WTC11 (cell line): ENCODE measurements around the gene AVPR2.

Source experiments
- ELF4 ChIP-seq: sonication (generic); formaldehyde crosslinking; IDR thresholded peaks from 2 replicates; pipeline ENCODE4 v1.8.1; 2022; ENCODE audit warnings: low read depth, mild to moderate bottlenecking, moderate library complexity, missing genetic modification reagents
- ESRRA ChIP-seq: sonication (generic); formaldehyde crosslinking; IDR thresholded peaks from 2 replicates; pipeline ENCODE4 v1.8.1; 2022; ENCODE audit warnings: mild to moderate bottlenecking, missing genetic modification reagents, borderline replicate concordance
- GABPB1 ChIP-seq: sonication (generic); formaldehyde crosslinking; IDR thresholded peaks from 2 replicates; pipeline ENCODE4 v1.8.1; 2023; ENCODE audit warnings: mild to moderate bottlenecking, missing genetic modification reagents
- SMAD3 ChIP-seq: sonication (generic); formaldehyde crosslinking; IDR thresholded peaks from 2 replicates; pipeline ENCODE4 v1.8.0; 2022; ENCODE audit warnings: missing genetic modification reagents, mild to moderate bottlenecking, borderline replicate concordance
- SP1 ChIP-seq: sonication (generic); formaldehyde crosslinking; conservative IDR thresholded peaks from 2 replicates; pipeline ENCODE4 v1.8.1; 2022; ENCODE audit warnings: missing genetic modification reagents
- TEAD4 ChIP-seq: sonication (generic); formaldehyde crosslinking; IDR thresholded peaks from 2 replicates; pipeline ENCODE4 v1.8.0; 2022; ENCODE audit warnings: mild to moderate bottlenecking, missing genetic modification reagents
- USF1 ChIP-seq: sonication (generic); formaldehyde crosslinking; IDR thresholded peaks from 2 replicates; pipeline ENCODE4 v1.8.0; 2022; ENCODE audit warnings: mild to moderate bottlenecking, missing genetic modification reagents
- ZNF263 ChIP-seq: sonication (generic); formaldehyde crosslinking; IDR thresholded peaks from 2 replicates; pipeline ENCODE4 v1.8.1; 2022; ENCODE audit warnings: low read depth, mild to moderate bottlenecking, moderate library complexity, missing genetic modification reagents
- TF ChIP-seq, protein P1 (sequence below): fragments of 200-600 bp; IDR thresholded peaks from 2 replicates; pipeline ENCODE4 v1.8.0; 2022; ENCODE audit warnings: antibody characterized with exemption
- TF ChIP-seq, protein P2 (sequence below): fragments of 250-450 bp; sonication (Bioruptor Pico); IDR thresholded peaks from 2 replicates; pipeline ENCODE4 v1.9.0; 2021; ENCODE audit warnings: mild to moderate bottlenecking
- TF ChIP-seq, protein P3 (sequence below): fragments of 250-450 bp; sonication (Bioruptor Pico); IDR thresholded peaks from 2 replicates; pipeline ENCODE4 v2.1.2; 2022; ENCODE audit warnings: mild to moderate bottlenecking, moderate library complexity
- TF ChIP-seq, protein P4 (sequence below): fragments of 250-450 bp; sonication (Bioruptor Pico); IDR thresholded peaks from 2 replicates; pipeline ENCODE4 v1.9.0; 2021; ENCODE audit warnings: mild to moderate bottlenecking
- TF ChIP-seq, protein P5 (sequence below): sonication (generic); formaldehyde crosslinking; IDR thresholded peaks from 2 replicates; pipeline ENCODE4 v1.8.1; 2022; ENCODE audit warnings: mild to moderate bottlenecking, moderate library complexity, missing genetic modification reagents
- TF ChIP-seq, protein P6 (sequence below): sonication (generic); formaldehyde crosslinking; IDR thresholded peaks from 2 replicates; pipeline ENCODE4 v1.8.0; 2023; ENCODE audit warnings: mild to moderate bottlenecking, missing genetic modification reagents

- TF ChIP-seq ZNF263: no peak
- TF ChIP-seq, protein P1, sequence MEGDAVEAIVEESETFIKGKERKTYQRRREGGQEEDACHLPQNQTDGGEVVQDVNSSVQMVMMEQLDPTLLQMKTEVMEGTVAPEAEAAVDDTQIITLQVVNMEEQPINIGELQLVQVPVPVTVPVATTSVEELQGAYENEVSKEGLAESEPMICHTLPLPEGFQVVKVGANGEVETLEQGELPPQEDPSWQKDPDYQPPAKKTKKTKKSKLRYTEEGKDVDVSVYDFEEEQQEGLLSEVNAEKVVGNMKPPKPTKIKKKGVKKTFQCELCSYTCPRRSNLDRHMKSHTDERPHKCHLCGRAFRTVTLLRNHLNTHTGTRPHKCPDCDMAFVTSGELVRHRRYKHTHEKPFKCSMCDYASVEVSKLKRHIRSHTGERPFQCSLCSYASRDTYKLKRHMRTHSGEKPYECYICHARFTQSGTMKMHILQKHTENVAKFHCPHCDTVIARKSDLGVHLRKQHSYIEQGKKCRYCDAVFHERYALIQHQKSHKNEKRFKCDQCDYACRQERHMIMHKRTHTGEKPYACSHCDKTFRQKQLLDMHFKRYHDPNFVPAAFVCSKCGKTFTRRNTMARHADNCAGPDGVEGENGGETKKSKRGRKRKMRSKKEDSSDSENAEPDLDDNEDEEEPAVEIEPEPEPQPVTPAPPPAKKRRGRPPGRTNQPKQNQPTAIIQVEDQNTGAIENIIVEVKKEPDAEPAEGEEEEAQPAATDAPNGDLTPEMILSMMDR: no peak
- no peak for TF ChIP-seq TEAD4 (CRISPR knock-in tag)
- TF ChIP-seq SP1 (CRISPR knock-in tag): no peak
- TF ChIP-seq, protein P2, sequence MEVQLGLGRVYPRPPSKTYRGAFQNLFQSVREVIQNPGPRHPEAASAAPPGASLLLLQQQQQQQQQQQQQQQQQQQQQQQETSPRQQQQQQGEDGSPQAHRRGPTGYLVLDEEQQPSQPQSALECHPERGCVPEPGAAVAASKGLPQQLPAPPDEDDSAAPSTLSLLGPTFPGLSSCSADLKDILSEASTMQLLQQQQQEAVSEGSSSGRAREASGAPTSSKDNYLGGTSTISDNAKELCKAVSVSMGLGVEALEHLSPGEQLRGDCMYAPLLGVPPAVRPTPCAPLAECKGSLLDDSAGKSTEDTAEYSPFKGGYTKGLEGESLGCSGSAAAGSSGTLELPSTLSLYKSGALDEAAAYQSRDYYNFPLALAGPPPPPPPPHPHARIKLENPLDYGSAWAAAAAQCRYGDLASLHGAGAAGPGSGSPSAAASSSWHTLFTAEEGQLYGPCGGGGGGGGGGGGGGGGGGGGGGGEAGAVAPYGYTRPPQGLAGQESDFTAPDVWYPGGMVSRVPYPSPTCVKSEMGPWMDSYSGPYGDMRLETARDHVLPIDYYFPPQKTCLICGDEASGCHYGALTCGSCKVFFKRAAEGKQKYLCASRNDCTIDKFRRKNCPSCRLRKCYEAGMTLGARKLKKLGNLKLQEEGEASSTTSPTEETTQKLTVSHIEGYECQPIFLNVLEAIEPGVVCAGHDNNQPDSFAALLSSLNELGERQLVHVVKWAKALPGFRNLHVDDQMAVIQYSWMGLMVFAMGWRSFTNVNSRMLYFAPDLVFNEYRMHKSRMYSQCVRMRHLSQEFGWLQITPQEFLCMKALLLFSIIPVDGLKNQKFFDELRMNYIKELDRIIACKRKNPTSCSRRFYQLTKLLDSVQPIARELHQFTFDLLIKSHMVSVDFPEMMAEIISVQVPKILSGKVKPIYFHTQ (CRISPR knock-in tag): no peak
- no peak for TF ChIP-seq GABPB1 (CRISPR knock-in tag)
- TF ChIP-seq, protein P3, sequence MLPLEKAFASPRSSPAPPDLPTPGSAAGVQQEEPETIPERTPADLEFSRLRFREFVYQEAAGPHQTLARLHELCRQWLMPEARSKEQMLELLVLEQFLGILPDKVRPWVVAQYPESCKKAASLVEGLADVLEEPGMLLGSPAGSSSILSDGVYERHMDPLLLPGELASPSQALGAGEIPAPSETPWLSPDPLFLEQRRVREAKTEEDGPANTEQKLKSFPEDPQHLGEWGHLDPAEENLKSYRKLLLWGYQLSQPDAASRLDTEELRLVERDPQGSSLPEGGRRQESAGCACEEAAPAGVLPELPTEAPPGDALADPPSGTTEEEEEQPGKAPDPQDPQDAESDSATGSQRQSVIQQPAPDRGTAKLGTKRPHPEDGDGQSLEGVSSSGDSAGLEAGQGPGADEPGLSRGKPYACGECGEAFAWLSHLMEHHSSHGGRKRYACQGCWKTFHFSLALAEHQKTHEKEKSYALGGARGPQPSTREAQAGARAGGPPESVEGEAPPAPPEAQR (CRISPR knock-in tag): no peak
- TF ChIP-seq, protein P4, sequence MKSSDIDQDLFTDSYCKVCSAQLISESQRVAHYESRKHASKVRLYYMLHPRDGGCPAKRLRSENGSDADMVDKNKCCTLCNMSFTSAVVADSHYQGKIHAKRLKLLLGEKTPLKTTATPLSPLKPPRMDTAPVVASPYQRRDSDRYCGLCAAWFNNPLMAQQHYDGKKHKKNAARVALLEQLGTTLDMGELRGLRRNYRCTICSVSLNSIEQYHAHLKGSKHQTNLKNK (CRISPR knock-in tag): no peak
- TF ChIP-seq, protein P5, sequence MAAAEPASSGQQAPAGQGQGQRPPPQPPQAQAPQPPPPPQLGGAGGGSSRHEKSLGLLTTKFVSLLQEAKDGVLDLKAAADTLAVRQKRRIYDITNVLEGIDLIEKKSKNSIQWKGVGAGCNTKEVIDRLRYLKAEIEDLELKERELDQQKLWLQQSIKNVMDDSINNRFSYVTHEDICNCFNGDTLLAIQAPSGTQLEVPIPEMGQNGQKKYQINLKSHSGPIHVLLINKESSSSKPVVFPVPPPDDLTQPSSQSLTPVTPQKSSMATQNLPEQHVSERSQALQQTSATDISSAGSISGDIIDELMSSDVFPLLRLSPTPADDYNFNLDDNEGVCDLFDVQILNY (CRISPR knock-in tag): no peak
- no peak for TF ChIP-seq SMAD3 (CRISPR knock-in tag)
- TF ChIP-seq, protein P6, sequence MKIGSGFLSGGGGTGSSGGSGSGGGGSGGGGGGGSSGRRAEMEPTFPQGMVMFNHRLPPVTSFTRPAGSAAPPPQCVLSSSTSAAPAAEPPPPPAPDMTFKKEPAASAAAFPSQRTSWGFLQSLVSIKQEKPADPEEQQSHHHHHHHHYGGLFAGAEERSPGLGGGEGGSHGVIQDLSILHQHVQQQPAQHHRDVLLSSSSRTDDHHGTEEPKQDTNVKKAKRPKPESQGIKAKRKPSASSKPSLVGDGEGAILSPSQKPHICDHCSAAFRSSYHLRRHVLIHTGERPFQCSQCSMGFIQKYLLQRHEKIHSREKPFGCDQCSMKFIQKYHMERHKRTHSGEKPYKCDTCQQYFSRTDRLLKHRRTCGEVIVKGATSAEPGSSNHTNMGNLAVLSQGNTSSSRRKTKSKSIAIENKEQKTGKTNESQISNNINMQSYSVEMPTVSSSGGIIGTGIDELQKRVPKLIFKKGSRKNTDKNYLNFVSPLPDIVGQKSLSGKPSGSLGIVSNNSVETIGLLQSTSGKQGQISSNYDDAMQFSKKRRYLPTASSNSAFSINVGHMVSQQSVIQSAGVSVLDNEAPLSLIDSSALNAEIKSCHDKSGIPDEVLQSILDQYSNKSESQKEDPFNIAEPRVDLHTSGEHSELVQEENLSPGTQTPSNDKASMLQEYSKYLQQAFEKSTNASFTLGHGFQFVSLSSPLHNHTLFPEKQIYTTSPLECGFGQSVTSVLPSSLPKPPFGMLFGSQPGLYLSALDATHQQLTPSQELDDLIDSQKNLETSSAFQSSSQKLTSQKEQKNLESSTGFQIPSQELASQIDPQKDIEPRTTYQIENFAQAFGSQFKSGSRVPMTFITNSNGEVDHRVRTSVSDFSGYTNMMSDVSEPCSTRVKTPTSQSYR: no peak
- TF ChIP-seq ELF4: no peak
- TF ChIP-seq USF1 (CRISPR knock-in tag): no peak
- TF ChIP-seq ESRRA (CRISPR knock-in tag): no peak
These were observed 29.8 kb downstream of the AVPR2 start for GRCh38 chrX:153934148-153934761.
